HG02588 (cell line): ENCODE results near the gene NDUFA12.
"Not testable (repeated sequence)": the region's sequence is repeated elsewhere in the genome, so short reads cannot be mapped to it uniquely, and the experiment has no call there.

Experiments
- ATAC-seq: cut with Tn5 transposase; IDR thresholded peaks from one replicate; pipeline ENCODE4 v1.9.1; 2021; ENCODE audit warnings: mild to moderate bottlenecking, moderate library complexity; ENCODE audit not compliant: unreplicated experiment

The NDUFA12 gene

GRCh38 chr12:95003213-95003920 is at the start of gene NDUFA12:
Gene NDUFA12 (minus strand): TSS chr12:95003697. CDS start chr12:95003680, 17 bp downstream.
- peak; percentile 99 for ATAC-seq

- ATAC-seq = no peak
Measured at GRCh38 chr12:95051241-95051640, 47.7 kb upstream of the NDUFA12 start.

GRCh38 chr12:95037906-95038305 is 34.4 kb upstream of the NDUFA12 start:
- ATAC-seq = no peak

GRCh38 chr12:95034750-95035149 is 31.3 kb upstream of the NDUFA12 start:
- ATAC-seq = no peak

GRCh38 chr12:95022477-95022876 is 19.0 kb upstream of the NDUFA12 start:
- no peak for ATAC-seq

- no peak for ATAC-seq
Measured at GRCh38 chr12:95017482-95017881, 14.0 kb upstream of the NDUFA12 start.

GRCh38 chr12:95016120-95016519 is 12.6 kb upstream of the NDUFA12 start:
- no peak for ATAC-seq

GRCh38 chr12:95014554-95014953 is 11.1 kb upstream of the NDUFA12 start:
- no peak for ATAC-seq

- no peak for ATAC-seq
Measured at GRCh38 chr12:95006206-95006605, 2.7 kb upstream of the NDUFA12 start.

GRCh38 chr12:95004610-95005009 is 1.1 kb upstream of the NDUFA12 start:
- no peak for ATAC-seq

GRCh38 chr12:95003921-95004272 is 400 bp upstream of the NDUFA12 start:
- ATAC-seq = peak; percentile 4

GRCh38 chr12:95002754-95003153 is 743 bp downstream of the NDUFA12 start:
- ATAC-seq = no peak

- no peak for ATAC-seq
Measured at GRCh38 chr12:94998326-94998725, 5.2 kb downstream of the NDUFA12 start.

- ATAC-seq = no peak
Measured at GRCh38 chr12:94997726-94998125, 5.8 kb downstream of the NDUFA12 start.

- no peak for ATAC-seq
Measured at GRCh38 chr12:94997061-94997460, 6.4 kb downstream of the NDUFA12 start.

GRCh38 chr12:94994312-94994711 is 9.2 kb downstream of the NDUFA12 start:
- ATAC-seq = no peak

- ATAC-seq = not testable (repeated sequence)
Measured at GRCh38 chr12:94993855-94994254, 9.6 kb downstream of the NDUFA12 start.

GRCh38 chr12:94990222-94990621 is 13.3 kb downstream of the NDUFA12 start:
- no peak for ATAC-seq

- ATAC-seq = no peak
Measured at GRCh38 chr12:94988471-94988870, 15.0 kb downstream of the NDUFA12 start.

- no peak for ATAC-seq
Measured at GRCh38 chr12:94987801-94988200, 15.7 kb downstream of the NDUFA12 start.

GRCh38 chr12:94987076-94987669 is 16.3 kb downstream of the NDUFA12 start:
- no peak for ATAC-seq

GRCh38 chr12:94985099-94985498 is 18.4 kb downstream of the NDUFA12 start:
- ATAC-seq = not testable (repeated sequence)

GRCh38 chr12:94983321-94983720 is 20.2 kb downstream of the NDUFA12 start:
- ATAC-seq = no peak
